ENCODE data around the gene RRP1.
A peak's percentile ranks its signal among the peaks of the same experiment; 100 is the strongest.

RRP1 gene, protein sequence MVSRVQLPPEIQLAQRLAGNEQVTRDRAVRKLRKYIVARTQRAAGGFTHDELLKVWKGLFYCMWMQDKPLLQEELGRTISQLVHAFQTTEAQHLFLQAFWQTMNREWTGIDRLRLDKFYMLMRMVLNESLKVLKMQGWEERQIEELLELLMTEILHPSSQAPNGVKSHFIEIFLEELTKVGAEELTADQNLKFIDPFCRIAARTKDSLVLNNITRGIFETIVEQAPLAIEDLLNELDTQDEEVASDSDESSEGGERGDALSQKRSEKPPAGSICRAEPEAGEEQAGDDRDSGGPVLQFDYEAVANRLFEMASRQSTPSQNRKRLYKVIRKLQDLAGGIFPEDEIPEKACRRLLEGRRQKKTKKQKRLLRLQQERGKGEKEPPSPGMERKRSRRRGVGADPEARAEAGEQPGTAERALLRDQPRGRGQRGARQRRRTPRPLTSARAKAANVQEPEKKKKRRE

DNA sequence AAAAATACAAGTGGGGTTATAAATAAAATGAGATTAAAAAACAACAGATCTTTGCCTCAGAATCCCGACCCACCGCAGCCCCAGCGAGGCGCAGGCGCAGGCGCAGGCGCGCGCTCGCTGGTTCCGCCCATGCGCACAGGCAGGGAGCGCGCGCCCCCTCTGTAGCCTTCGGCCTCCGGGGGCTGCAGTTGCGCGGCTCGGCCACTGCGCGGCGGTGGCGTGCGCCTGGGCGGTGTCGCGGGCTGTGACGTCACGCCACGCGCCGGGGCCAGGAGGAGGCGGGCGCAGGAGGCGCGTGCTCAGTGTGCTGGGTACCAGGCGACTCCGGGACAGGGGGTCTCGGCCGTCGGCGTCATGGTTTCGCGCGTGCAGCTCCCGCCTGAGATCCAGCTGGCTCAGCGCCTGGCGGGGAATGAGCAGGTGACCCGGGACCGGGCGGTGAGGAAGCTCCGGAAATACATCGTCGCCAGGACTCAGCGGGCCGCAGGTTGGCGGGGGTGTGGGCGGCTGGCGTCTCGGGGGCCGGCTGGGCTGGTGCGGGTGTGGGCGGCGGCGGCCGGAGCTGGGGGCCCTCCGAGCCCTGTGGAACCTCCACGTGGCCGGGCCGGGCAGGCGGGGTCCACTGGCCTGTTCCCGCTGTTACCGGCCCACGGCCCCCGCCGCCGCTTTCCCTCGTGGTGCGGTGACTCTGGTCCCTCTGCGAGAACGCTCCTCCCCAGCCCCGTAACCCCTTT is at the start of gene RRP1:
Gene RRP1 (plus strand): TSS at position 302 of the 734 bp plus-strand sequence. CDS start 53 bp downstream, at position 355.
- ATAC-seq, result peak; percentile 90 to 91

DNA sequence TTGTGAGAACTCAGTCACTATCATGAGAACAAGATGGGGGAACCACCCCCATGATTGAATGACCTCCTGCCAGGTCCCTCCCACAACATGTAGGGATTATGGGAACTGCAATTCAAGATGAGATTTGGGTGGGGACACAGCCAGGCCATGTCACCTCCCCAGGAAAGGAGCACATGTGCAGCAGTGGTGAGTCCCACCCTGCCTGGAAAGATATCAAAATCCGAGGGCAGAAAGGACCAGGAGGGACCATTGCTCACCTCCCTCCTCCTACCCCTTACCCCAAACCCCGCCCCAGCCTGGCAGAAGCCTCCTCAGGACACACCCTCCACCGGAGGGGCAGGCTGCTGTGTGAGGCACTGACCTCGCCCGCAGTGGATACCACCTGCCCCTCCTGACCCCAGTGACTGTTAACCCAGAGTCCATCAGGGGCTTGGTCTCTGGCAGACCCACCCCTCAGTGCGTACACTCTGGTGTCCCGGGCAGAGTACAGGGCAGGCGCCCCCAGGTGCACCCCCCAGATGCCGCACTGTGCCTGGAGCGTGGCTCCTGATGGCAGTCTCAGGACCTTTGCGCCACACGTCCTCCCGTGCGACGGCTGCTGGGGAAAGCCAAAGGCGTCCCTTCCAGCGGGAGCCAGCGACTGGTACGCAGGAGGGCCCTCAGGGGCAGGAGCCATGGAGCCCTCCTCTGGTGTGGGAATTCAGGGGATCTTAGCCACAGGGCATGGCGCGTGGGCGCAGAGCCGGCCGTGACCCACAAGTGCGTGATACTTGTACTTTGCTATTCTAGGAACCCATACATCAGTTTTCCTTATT is 49.5 kb upstream of the RRP1 start:
- no peak for ATAC-seq

DNA sequence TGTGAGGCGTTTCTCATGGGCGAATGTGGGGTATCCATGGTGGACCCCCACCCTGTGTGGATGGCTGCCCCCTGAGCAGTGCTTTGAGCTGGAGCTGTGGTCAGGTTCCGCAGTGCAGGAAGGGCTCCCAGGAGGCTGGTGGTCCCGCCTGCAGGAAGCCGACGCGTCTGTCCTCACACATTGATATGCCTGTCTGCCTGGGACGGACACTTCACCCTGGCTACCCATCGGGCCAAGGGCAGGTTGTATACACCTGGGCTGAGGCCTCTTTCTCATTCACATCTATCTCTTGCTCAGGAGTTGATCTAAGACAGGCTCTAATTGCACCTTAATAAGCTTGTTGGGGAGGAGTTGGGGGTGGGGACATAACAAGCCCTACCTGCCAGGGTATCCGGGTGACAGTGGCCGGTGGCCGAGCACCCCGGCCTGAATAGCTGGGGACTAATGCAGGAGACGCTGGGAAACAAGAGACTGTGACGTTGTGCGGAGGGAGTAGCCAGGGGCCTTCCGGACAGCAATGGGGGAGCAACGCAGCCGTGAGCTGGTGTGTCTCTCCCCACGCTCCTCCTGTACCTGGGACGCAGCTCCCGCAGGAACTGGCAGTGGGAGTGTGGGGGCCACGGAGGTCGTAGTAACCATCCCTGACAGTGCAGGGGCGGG is 48.8 kb upstream of the RRP1 start:
- ATAC-seq, result peak in 1 of 2 donors; percentile 13

DNA sequence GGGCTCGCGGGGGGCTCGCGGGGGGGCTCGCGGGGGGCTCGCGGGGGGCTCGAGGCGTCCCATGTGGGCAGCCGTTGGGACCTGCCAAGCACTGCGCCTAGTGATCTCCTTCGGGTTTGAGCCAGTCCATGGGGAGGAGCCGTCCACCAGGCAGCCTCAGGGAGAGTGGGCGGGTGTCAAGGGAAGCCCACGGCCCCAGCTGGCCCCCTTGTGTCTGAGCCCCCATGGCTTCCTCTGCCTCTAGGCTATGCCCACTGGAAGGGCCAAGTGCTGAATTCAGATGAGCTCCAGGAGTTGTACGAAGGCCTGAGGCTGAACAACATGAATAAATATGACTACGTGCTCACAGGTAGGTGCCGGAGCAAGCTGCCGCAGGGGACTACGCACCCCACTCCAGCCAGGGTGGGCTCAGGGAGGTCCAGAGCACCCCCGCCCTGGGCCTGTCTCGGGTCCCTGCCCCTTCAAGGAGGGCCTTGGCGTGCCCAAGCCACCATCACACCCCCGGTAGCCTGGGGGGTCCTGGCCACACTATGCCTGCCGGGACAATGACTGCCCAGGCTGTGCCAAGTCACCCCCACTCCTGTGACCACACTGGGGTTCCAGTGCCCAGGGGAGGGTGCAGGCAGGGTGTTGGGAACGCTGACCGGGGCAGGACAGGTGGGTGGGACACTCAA is 47.8 kb upstream of the RRP1 start:
- no peak for ATAC-seq

DNA sequence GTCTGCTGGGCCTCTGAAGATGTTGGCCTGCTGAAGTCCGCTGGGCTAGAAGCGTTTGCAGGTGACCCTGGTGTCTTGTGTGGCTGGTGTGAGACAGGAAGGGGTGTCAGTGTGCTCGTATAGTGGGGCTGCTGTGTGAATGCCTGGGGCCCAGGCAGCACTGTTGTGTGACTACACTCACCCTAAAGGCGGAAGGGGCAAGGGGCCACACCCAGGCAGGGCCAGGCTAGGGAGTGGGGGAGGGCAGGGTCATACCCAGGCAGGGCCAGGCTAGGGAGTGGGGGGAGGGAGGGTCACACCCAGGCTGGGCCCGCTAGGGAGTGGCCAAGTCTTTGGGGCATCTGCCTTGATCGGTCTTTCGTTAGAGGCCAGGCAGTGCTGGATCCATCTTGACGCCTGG is 45.4 kb upstream of the RRP1 start:
- ATAC-seq, result no peak

DNA sequence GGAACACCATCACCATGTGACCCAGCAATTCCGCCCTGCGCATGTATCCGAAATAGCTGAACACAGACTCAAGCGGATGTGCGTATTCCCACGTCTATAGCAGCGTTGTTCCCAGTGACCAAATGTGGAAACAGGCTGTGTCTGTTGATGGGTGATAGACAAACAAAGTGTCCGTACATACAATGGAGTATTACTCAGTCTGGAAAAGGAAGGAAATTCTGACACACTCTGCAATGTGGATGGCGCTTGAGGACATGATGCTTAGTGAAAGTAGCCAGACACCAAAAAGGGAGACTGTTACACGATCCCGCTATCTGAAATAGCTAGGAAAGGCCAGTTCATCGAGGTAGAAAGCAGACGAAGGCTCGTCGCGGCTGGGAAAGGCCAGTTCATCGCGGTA is 44.7 kb upstream of the RRP1 start:
- ATAC-seq, result no peak

DNA sequence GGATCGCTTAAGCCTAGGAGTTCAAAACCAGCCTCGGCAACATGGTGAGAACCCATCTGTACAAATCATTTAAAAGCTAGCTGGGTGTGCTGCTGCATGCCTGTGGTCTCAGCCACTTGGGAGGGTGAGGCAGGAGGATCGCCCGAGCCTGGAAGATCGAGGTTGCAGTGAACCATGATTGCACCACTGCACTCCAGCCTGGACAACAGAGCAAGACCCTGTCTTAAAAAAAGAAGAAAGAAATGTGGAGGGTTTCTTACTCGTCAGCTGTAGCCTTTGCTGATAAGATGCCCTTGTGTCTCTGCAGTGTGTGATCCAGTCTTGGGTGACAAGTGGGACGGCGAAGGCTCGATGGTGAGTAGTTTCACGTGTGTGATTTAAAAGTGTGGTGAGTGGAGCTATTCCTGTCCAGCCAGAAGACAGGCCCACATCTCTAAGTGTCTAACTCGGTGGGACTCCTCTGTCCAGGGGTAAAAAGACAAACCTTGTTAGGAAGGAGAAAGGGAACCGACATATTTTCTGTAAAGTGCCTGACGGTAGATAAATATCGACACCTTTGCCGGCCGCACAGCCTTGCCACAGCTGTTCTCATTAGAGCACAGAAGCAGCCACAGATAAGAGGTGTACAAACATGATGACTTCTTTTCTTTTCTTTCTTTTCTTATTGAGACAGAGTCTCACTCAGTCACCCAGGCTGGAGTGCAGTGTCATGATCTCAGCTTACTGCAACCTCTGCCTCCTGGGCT is 43.4 kb upstream of the RRP1 start:
- ATAC-seq, result no peak

DNA sequence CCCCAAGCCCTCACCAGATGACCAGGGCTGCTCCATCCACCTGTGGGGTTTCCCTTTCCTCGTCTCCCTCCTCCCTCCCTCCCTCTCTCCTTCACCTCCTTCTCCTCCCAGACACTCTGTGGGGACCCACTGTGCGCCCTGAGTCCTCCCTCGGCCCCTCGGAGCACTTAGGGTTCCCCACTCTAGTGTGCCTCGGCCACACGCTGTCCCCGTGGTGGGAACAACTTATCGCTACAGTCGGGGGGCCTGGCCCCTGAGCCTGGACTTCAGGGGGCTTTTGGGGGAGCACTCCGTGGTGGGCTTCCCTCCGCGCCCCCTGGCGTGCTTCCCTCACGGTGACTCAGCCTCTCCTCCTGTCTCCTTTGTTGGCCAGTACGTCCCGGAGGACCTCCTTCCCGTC is 40.8 kb upstream of the RRP1 start:
- no peak for ATAC-seq

DNA sequence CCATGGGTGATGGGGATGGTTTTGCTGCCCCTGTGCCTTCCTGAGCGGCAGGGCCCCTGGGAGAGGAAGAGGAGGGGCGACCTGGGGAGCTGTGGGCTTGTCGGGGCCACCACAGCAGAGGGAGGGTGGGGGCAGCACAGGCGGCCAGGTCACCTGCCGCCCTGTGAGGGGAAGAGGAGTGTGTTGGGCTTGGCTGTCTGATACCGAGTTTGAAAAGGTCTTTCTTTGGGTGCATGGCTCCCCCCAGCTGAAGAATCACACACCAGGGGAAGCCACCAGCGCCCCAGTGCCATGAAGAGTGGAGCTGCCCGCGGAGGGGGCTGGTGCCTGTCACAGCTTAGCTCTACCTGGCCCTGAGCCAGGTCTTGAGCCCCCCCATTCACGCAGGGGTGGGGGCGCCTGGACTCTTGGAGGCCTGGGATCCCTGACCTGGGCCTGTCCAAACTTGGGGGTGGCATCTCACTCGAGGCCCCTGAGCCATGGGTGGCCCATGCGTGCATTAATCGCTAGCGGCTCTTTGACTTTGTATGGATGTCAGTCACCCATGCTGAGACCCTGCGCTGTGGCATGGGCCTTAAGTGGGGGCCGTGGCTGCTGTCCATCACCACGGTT is 39.6 kb upstream of the RRP1 start:
- ATAC-seq, result no peak

DNA sequence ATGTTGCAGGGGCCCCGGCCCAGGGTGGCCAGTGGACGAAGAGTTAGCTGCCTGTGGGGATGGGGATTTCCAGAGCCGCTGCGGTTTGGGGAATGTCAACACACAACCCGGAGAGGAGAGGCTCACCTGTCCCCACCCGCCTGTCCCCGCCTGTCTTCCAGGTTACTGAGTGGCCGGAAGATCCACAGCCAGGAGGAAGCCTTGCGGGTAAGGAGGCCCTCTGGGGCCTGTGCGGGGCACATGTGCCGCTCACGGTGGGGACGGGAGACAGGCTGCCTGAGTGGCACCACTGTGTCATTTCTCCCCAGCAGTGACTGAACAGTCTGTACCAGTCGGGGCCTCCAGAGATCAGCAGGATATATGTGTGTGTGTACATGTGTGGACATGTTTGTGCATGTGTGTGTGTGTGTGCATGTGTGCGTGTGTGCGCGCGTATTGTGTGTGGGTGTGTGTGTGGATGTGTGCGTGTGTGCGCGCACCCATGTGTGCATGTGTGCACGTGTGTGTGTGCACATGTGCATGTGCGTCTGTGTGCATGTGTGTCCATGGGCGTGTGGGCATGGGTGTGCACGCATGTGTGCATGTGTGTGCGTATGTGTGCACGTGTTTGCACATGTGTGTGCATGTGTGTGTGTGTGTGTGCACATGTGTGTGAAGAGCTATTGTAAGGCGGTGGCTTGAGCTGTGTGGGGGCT is 38.9 kb upstream of the RRP1 start:
- no peak for ATAC-seq

DNA sequence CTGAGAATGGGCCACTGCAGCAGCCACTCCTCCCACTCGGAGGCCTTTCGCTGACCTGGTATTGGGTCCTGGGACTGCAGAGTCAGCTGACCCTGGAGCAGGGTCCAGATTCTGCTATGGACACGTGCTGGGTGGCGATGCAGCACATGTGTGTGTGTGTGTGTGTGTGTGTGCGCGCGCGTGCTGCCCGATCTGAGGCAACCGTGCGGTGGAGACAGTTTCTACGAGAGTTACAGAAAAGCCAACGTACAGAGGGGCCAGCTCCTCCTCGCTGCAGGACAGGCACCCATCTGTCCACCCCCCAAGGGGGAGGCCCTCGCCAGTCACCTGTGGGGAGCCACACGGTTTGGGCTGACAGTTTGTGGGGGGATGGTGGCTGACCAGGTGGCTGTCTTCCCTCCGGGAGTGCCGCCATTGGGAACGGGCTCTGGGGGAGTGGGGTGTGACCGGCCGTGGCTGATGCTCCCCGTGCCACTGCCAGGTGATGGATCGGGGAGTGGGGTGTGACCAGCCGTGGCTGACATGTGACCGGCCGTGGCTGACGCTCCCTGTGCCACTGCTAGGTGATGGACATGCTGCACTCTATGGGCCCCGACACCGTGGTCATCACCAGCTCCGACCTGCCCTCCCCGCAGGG is 37.3 kb upstream of the RRP1 start:
- no peak for ATAC-seq

DNA sequence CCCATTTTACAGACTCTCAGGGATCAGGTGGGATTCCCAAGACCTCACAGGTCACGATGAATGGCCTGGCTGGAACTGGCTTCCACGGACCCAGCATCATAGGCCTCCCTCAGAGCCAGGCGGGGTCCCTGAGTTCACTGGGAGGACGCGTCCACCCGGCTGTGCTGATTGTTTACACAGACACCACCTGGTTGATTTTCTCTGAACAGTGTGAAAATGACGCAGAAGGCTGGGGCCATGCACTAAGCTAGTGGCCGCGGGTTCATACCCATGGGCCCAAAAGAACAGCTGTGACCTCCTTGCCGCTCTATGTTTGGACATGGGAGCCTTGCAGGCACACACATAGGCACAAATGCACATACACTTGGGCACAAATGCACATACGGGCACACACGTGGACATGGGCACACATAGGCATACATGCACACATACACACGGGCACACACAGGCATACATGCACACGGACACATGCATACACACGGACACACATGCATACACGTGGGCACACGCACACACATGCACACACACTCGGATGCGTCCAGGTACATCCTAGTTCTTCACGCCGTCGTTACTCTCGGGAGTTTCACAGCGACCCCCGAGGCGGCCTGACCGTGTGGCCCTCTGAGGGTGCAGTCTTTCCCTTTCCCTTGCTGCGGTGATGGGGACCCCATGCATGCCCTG is 36.5 kb upstream of the RRP1 start:
- no peak for ATAC-seq

DNA sequence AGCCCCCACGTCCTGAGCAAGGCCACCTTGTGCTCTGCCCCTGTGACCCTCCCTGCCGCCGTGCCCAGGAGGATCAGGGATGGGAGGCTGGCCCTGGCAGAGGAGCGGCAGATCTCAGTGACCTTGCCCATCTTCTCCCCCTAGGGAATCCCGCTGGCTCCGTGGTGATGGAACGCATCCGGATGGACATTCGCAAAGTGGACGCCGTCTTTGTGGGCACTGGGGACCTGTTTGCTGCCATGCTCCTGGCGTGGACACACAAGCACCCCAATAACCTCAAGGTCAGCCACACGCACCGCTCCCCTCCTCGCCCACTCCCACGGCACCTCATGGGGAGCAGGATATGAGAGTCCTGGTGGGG is 36.0 kb upstream of the RRP1 start:
- no peak for ATAC-seq

DNA sequence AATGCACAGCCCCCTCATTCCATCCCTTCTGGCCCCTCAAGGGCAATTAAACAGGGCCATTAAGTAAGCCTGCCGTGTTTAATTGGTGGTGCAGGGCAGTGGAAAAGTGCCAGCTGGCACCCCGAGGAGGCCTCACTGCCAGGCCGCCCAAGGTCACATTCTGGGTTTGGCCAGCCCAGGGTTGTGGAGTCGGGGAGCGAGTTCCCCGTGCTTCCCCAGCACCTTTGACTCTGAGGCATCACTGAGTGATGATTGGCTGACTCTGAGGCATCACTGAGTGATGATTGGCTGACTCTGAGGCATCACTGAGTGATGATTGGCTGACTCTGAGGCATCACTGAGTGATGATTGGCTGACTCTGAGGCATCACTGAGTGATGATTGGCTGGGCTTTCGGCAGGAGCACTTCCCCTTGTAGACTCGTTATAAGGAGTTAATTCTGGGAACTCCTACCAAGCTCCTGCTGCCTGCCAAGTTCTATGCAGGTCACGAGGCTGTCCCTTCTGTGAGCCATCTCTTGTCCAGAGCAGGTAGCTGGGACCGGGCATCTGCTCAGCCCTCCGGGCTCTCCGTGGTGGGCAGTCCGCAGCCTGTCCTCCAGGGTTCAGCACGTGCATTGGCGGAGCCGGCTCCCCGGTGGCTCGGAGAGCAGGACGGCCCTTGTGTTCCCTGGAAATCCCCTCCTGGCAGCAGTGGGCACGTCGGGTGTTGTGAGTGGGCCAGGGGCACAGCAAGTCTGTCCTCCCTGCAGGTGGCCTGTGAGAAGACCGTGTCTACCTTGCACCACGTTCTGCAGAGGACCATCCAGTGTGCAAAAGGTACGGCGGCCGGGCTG is 34.2 kb upstream of the RRP1 start:
- ATAC-seq, result peak in 1 of 2 donors; percentile 33

DNA sequence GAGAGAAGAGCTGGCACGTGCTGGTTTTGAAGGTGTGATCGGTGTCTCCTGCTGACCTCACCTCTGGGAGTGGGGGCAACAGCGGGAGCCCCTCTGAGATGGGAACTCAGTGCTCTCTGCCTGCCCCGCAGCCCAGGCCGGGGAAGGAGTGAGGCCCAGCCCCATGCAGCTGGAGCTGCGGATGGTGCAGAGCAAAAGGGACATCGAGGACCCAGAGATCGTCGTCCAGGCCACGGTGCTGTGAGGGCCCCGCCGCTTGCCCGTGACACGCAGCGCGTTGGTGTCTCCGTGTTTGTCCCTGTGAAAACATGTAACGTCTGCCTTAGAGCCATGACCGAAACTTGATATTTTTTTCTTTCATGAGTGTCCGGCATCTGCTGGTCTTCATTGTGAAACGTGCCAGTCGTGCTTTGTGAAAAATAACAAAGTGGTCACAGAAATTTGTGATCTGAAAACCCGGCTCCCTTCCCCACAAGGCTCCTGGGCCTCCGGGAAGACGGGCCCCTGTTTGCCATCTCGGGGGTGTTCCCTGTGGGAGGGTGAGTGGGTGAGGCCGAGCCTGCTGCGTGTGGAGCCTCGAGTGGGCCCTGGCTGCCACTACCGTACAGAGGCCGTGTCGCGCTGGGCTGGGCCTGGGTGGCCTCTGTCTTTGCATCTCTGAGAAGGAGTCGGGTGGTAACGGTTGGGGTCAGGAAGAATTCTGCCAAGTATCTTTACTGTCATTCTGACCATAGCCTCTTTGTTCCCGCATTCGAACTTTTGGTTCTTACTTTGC is 33.4 kb upstream of the RRP1 start:
- no peak for ATAC-seq

DNA sequence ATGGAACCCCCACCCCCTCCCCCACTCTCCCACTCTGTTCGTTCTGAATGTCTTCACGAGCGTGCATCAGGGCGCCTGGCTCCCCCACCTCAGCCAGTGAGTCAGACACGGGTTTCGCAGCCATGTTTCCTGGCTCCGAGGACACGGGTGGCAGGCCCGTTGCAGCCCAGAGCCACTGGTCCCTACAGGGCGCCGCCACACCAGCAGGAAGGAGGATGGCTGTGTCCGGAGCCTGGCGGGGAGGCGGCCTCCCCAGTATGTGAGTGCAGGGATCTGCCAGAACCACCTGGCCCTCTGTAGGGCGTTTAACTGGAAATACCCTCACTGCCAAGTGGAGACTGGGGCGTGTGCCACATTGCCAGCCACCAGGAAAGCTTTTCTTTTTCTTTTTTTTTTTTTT is 31.8 kb upstream of the RRP1 start:
- ATAC-seq, result no peak

DNA sequence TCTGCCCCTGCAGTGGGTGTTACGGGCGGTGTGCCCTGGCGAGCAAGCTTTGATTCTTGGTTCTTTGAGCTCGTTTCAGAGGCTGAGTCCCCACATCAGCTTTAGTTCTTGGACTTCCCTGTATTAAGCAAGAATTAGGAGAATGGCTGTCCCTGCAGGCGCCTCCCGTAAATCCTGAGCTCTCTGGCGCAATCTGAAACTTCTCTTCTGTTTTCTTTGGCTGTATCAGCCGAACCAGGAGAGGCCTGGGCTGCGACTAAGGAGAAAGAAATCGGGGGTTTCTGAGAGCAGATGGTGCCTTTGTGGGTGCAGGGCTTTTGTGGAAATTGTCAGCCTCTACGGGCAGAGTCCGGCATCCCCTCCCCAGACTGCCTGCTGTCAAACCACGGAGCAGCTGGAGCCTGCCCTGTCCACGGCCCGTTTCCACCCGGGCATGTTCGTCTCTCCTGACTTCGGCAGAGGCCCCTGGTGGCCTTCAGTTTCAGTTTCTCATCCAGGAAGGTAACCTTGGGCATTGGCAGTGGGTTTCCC is 31.2 kb upstream of the RRP1 start:
- ATAC-seq, result no peak

All from activated CD4-positive, CD25-positive, alpha-beta regulatory T cell treated with anti-CD3 and anti-CD28 coated beads, Interleukin-2, amount 50 U/mL, for 24 hours (primary cell).